K562 (cell line): ENCODE results near the gene USP2. TPM values are rescaled to one million over a fixed set of nuclear protein-coding genes. Genes with fewer than 3 reads are reported as not detected.

ENCODE experiments used
- ARID4B ChIP-seq: sonication (generic); formaldehyde crosslinking; IDR thresholded peaks from 2 replicates; pipeline ENCODE4 v1.8.0; 2022; ENCODE audit warnings: mild to moderate bottlenecking, missing genetic modification reagents
- BACH1 ChIP-seq: fragments of 200-800 bp; sonication (Bioruptor generic); IDR thresholded peaks from 2 replicates; pipeline ENCODE4 v1.6.1; 2016; ENCODE audit warnings: missing genetic modification characterization, missing compliant biosample characterization
- CTCFL ChIP-seq: IDR thresholded peaks from 2 replicates; pipeline ENCODE4 v1.6.1; 2011; ENCODE audit warnings: borderline replicate concordance, low read depth, mild to moderate bottlenecking, moderate library complexity, low read length; ENCODE audit not compliant: insufficient read depth, poor library complexity, severe bottlenecking
- DLX4 ChIP-seq: fragments of 250-450 bp; sonication (Bioruptor Pico); IDR thresholded peaks from 2 replicates; pipeline ENCODE4 v1.6.1; 2021; ENCODE audit warnings: mild to moderate bottlenecking
- EP400 ChIP-seq: fragments of 450-650 bp; IDR thresholded peaks from 2 replicates; pipeline ENCODE4 v1.6.1; 2017; ENCODE audit warnings: antibody characterized with exemption, mild to moderate bottlenecking, moderate library complexity
- KAT7 ChIP-seq: sonication (generic); formaldehyde crosslinking; IDR thresholded peaks from 2 replicates; pipeline ENCODE4 v1.8.0; 2022; ENCODE audit warnings: missing genetic modification reagents, mild to moderate bottlenecking, borderline replicate concordance
- MYNN ChIP-seq, 2 experiments: sonication (generic); formaldehyde crosslinking in 1 of 2; IDR thresholded peaks; 2 replicates each; pipeline versions ENCODE4 v1.5.0 to v1.6.1; 2016 to 2020; ENCODE audit warnings: antibody characterized with exemption in 1 of 2, missing genetic modification reagents in 1 of 2
- NCOA1 ChIP-seq: fragments of 450-650 bp; IDR thresholded peaks from 2 replicates; pipeline ENCODE4 v1.6.1; 2016; ENCODE audit warnings: low read depth
- PCBP1 ChIP-seq: fragments of 200-400 bp; formaldehyde crosslinking; IDR thresholded peaks from 2 replicates; pipeline ENCODE4 v1.6.1; 2018; ENCODE audit warnings: mild to moderate bottlenecking, low read depth, low read length; ENCODE audit not compliant: poor library complexity, severe bottlenecking
- PURB ChIP-seq: sonication (generic); formaldehyde crosslinking; IDR thresholded peaks from 2 replicates; pipeline ENCODE4 v1.9.0; 2021; ENCODE audit warnings: low read depth, mild to moderate bottlenecking, missing genetic modification reagents
- VEZF1 ChIP-seq: fragments of 200-800 bp; sonication (Bioruptor generic); IDR thresholded peaks from 2 replicates; pipeline ENCODE4 v1.6.1; 2017; ENCODE audit warnings: missing genetic modification characterization, missing compliant biosample characterization
- ZBTB2 ChIP-seq: fragments of 450-650 bp; IDR thresholded peaks from 2 replicates; pipeline ENCODE4 v1.6.1; 2016; ENCODE audit warnings: antibody characterized with exemption
- ZC3H4 ChIP-seq: sonication (generic); formaldehyde crosslinking; IDR thresholded peaks from 2 replicates; pipeline ENCODE4 v1.9.0; 2021; ENCODE audit warnings: missing genetic modification reagents, borderline replicate concordance
- ZNF253 ChIP-seq: fragments of 250-450 bp; sonication (Bioruptor Pico); conservative IDR thresholded peaks from 2 replicates; pipeline ENCODE4 v1.6.1; 2021; ENCODE audit warnings: mild to moderate bottlenecking
- ZNF3 ChIP-seq: fragments of 250-450 bp; sonication (Bioruptor Pico); IDR thresholded peaks from 2 replicates; pipeline ENCODE4 v1.5.0; 2021; ENCODE audit warnings: mild to moderate bottlenecking, moderate library complexity
- ZNF431 ChIP-seq: sonication (generic); formaldehyde crosslinking; IDR thresholded peaks from 2 replicates; pipeline ENCODE4 v1.8.0; 2022; ENCODE audit warnings: mild to moderate bottlenecking, missing genetic modification reagents
- ZNF830 ChIP-seq: fragments of 250-450 bp; sonication (Bioruptor Pico); IDR thresholded peaks from 2 replicates; pipeline ENCODE4 v1.5.0; 2021; ENCODE audit warnings: mild to moderate bottlenecking
- ZSCAN29 ChIP-seq: fragments of 450-650 bp; IDR thresholded peaks from 2 replicates; pipeline ENCODE4 v1.6.1; 2017
- polyA plus RNA-seq, 8 experiments: library from polyadenylated mRNA; depleted of rRNA in 4 of 8; stranded (reverse) in 5 of 8; unstranded in 3 of 8; fragments of >200 nt; fragmentation: Nextera tagmentation in 2 of 8; fragmentation: Illumina TruSeq in 1 of 8; extraction: Ambion mirVana in 2 of 8; extraction: Trizol in 1 of 8; gene quantifications; 2 replicates each; pipeline versions ENCODE4 v1.2.1 to v1.2.3, GENCODE V29; 2011 to 2014; ENCODE audit warnings: inconsistent platforms in 1 of 8, missing spikeins in 1 of 8
- total RNA-seq, 7 experiments: library from RNA; depleted of rRNA in 6 of 7; stranded (reverse); fragments of >200 nt in 6 of 7; fragmentation: Illumina TruSeq in 2 of 7; extraction: Trizol in 2 of 7; gene quantifications; 2 replicates each; pipeline versions ENCODE4 v1.2.1 to v1.2.3, GENCODE V29; 2011 to 2021; ENCODE audit warnings: low replicate concordance in 1 of 7

USP2 gene
- total and polyA plus RNA-seq, 9 of the 15 experiments (the other 6 are each of a cell fraction or from before 2014, with no cell fraction given), result 2.8 to 16.9 (median 3.9) TPM

GRCh38 chr11:119338318-119338890 lies 43.1 kb downstream of the USP2 start (continued):
- no peak for TF ChIP-seq ARID4B
- TF ChIP-seq ZNF253 (CRISPR knock-in tag), result no peak
- TF ChIP-seq MYNN (IDR thresholded peaks at IDR 0.05), result 0 out of 2 replicates have a peak, but pooled peaks have one; percentile 46
- no peak for TF ChIP-seq MYNN (CRISPR knock-in tag; IDR thresholded peaks at IDR 0.05)
- TF ChIP-seq PURB (CRISPR knock-in tag), result no peak
- TF ChIP-seq VEZF1 (CRISPR knock-in tag), result peak; percentile 79
- no peak for TF ChIP-seq ZC3H4 (CRISPR knock-in tag)
- TF ChIP-seq ZNF3 (CRISPR knock-in tag), result no peak
- TF ChIP-seq ZBTB2, result no peak
- TF ChIP-seq PCBP1, result no peak
- no peak for TF ChIP-seq ZNF830
- no peak for TF ChIP-seq ZNF431 (CRISPR knock-in tag)
- TF ChIP-seq BACH1 (tag), result no peak
- TF ChIP-seq KAT7 (CRISPR knock-in tag), result no peak
- no peak for TF ChIP-seq ZSCAN29
- no peak for TF ChIP-seq DLX4 (CRISPR knock-in tag)
- TF ChIP-seq CTCFL, result peak; percentile 71
- TF ChIP-seq EP400, result no peak
- TF ChIP-seq NCOA1, result no peak
